Activated CD4-positive, CD25-positive, alpha-beta regulatory T cell (primary cell): ENCODE data around the gene CBY2.
"Not testable (repeated sequence)": the region's sequence is repeated elsewhere in the genome, so short reads cannot be mapped to it uniquely, and the experiment has no call there.

Experiments used
- DNase-seq, 4 experiments: peaks; one replicate each; lab custom pipeline; 2025; lab: John Stamatoyannopoulos, UW

The CBY2 gene

DNA sequence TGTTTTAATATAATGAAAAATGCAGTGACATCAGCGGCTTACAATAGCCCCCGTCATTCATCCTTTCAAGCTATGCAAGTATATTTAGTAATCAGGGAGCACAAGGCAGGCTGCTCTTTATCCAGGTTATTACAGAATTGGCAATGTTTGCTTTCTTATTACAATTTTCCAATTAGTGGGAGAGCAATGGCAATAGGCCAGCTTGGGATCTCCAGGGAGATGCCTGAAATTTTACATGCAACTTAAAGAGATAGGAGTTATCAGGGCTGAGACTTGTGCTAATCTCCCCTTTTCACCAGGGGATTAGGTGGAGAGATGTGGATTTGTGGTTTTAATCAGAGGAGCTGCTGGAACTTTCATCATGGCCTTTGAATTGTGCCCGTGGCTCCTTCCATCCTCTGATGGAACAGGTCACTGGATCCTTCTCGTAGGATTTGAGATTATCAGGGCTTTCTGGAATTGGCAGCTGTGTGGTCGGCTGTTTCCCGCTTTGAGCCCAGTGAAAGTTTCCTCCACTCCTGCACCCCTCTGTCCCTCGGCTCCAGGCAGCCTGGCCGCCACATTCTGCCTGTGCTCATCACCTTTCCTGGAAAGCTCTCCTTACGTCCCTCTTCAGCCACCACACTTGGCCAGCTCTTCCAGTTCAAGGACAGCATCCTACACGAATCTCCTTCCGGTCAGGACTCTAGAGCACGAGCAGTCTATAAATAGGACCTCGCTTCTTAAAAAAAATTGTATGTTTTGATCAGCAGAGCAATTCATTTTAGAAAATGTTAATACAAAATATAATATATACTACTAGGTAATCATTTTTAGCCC is 47.0 kb downstream of the CBY2 start:
- DNase-seq, result no peak

DNA sequence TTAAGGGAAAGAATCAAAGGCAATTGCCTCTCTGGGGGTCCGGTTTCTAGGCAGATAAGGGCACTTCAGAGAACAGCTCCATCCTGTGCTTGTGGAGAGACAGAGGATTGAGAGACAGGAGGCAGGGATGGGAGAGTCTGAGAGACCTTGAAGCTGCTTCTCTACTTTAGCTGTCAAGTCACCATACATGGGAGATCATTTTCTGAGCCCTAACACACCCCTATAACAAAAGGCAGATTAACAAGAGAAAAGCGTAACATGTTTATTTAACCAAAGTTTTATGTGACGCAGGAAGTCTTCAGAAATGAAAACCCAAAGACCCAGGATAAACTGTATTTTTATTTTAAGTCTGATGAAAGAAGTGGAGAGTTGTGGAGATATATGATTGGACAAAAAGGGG is 48.4 kb downstream of the CBY2 start:
- DNase-seq, result no peak

DNA sequence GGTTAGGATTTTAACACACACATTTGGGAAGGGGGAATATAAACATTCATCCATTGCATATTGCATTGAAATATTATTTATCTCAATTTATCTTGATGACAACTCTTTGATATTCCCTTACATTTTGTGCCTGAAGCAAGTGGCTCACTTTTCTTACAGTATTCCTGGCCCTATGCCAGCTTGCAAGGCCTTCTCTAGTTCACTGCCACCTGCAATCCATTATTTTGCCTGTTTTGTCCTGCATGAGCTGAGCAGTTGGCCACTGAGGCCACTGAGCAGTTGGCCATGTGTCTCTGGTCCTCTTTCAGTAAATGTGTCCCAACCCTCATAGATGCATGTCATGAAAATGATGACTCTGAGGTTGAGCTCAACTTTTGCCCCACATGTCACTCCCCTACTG is 49.8 kb downstream of the CBY2 start:
- no peak for DNase-seq

DNA sequence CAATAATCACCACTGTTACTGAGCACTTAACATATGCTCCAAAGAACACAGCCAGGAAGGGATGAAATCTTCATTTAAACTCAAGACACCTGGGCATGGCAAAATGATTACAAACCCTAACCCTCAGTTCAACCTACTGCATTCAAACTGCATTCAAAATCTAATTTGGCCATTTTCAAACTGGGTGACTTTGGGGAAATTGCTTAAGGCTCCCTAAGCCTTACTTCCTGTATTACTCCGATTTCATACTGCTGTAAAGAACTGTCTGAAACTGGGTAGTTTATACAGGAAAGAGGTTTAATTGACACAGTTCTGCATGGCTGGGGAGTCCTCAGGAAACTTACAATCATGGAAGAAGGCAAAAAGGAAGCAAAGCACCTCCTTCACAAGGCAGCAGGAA is 50.4 kb downstream of the CBY2 start:
- no peak for DNase-seq

DNA sequence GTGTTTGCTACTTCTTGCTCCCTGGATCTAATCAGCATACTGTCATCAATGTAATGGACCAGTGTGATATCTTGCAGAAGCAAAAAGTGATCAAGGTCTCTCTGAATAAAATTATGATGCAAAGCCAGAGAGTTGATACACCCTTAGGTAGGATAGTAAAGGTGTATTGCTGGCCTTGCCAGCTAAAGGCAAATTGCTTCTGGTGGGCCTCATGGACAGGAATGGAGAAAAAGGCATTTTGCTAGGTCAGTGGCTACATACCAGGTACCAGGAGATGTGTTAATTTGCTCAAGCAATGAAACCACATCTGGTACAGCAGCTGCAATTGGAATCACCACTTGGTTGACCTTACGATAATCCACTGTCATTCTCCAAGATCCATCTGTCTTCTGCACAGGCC is 54.4 kb downstream of the CBY2 start:
- not testable (repeated sequence) for DNase-seq

DNA sequence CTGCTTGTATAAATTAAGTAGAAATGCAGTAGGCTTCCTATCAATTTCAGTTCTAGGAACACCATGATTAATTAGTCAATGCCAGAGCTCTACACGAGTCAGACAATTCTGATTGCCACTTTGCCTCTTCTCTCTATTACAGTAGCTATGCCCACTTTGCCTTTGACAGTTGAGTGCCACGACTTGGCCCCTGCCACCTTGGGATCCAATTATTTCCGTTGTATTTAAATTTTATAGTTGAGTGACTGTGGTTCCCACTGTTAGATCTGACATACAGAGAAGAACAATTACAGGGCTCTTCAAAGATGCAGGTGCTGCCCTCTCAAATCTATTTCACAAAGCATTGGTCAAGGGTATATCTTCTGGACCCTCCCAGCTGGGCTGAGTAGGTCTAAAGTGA is 55.5 kb downstream of the CBY2 start:
- not testable (repeated sequence) for DNase-seq

DNA sequence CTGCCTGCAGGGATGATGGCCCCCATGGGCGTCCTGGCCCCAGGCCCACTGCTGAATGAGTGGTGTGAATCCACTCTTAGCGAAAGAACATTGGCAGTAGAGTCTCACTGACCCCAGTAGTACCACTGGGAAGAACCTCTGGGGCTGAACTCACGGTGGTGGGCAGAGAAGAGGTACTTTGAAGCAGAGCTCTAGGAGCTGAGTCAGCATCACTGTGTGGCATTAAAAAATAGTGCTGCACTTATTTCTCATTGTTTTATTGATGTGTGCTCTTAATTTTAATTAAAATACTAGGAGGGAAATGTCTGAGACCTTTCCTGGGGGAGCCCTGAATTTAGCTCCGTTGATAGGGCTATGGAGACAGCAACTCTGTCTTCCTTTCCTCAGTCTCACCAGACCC is 61.3 kb downstream of the CBY2 start:
- no peak for DNase-seq
